LNCAP (cell line): ENCODE results near the gene JARID2.

Experiments
- CTCF ChIP-seq: fragments of 450-650 bp; IDR thresholded peaks from 2 replicates; pipeline ENCODE4 v1.5.1; 2017; ENCODE audit warnings: mild to moderate bottlenecking

JARID2 gene

GRCh38 chr6:15297895-15298590, 52.2 kb downstream of the JARID2 start:
- no peak for TF ChIP-seq CTCF

GRCh38 chr6:15299430-15300131, 53.7 kb downstream of the JARID2 start:
- no peak for TF ChIP-seq CTCF

GRCh38 chr6:15301179-15302006, 55.5 kb downstream of the JARID2 start:
- no peak for TF ChIP-seq CTCF

- no peak for TF ChIP-seq CTCF
These were observed 57.5 kb downstream of the JARID2 start for GRCh38 chr6:15303162-15303919.

- no peak for TF ChIP-seq CTCF
These were observed 58.0 kb downstream of the JARID2 start for GRCh38 chr6:15303920-15304291.

GRCh38 chr6:15304337-15305042, 58.6 kb downstream of the JARID2 start:
- no peak for TF ChIP-seq CTCF
